Gastroesophageal sphincter (tissue), 4 donors: ENCODE results near the gene RALY. TPM values are rescaled to one million over a fixed set of nuclear protein-coding genes. Genes with fewer than 3 reads are reported as not detected.

Experiments
- ATAC-seq: fragments of 150-250 bp; one replicate; pipeline ENCODE4 v1.9.1; 2016; ENCODE audit warnings: mild to moderate bottlenecking, moderate library complexity
- H3K27ac ChIP-seq, 4 donors: fragments of 200-600 bp; sonication (generic) in 3 of 4; 1 replicate in 3 of 4; 2 replicates in 1 of 4; pipeline ENCODE4 v1.5.1; 2016 to 2019
- H3K27me3 ChIP-seq: fragments of 200-600 bp; sonication (generic); one replicate; pipeline ENCODE4 v1.5.1; 2019
- H3K36me3 ChIP-seq, 2 donors: fragments of 200-600 bp; sonication (generic); one replicate each; pipeline ENCODE4 v1.5.1; 2019; ENCODE audit warnings: control low read depth in 1 of 2
- H3K4me1 ChIP-seq, 3 donors: fragments of 200-600 bp; sonication (generic); 1 replicate in 2 of 3; 2 replicates in 1 of 3; pipeline ENCODE4 v1.5.1; 2016 to 2019; ENCODE audit warnings: control low read depth in 2 of 3
- H3K4me3 ChIP-seq, 2 donors: fragments of 200-600 bp; sonication (generic); one replicate each; pipeline ENCODE4 v1.5.1; 2019; ENCODE audit warnings: mild to moderate bottlenecking in 1 of 2, moderate library complexity in 1 of 2
- H3K9me3 ChIP-seq, 3 donors: fragments of 200-600 bp; sonication (generic); one replicate each; pipeline ENCODE4 v1.5.1; 2017 to 2019; ENCODE audit warnings: control low read depth in 2 of 3
- CTCF ChIP-seq, 4 experiments: fragments of 200-600 bp in 2 of 4; fragments of 450-650 bp in 2 of 4; sonication (generic) in 1 of 4; IDR thresholded peaks; one replicate each; pipeline ENCODE4 v1.5.1; 2017 to 2019; ENCODE audit warnings: antibody characterized with exemption in 4 of 4, mild to moderate bottlenecking in 2 of 4, moderate library complexity in 2 of 4
- EP300 ChIP-seq: sonication (generic); formaldehyde crosslinking; IDR thresholded peaks from one replicate; pipeline ENCODE4 v1.6.1; 2017; ENCODE audit warnings: antibody characterized with exemption, mild to moderate bottlenecking
- POLR2A ChIP-seq, 2 donors: fragments of 450-650 bp; IDR thresholded peaks; one replicate each; pipeline ENCODE4 v1.6.1; 2017; ENCODE audit warnings: antibody characterized with exemption in 2 of 2, mild to moderate bottlenecking in 2 of 2, moderate library complexity in 1 of 2
- POLR2AphosphoS5 ChIP-seq: sonication (generic); formaldehyde crosslinking; IDR thresholded peaks from one replicate; pipeline ENCODE4 v1.6.1; 2017; ENCODE audit warnings: antibody characterized with exemption
- WGBS, 2 donors: methylation state at CpG; one replicate each; pipeline ENCODE4 v1.1.5; 2018; ENCODE audit warnings: low coverage in 1 of 2; 5-methylcytosine and 5-hydroxymethylcytosine counted together
- total RNA-seq, 4 donors: library from RNA; depleted of rRNA; stranded (reverse); fragments of >200 nt; gene quantifications; one replicate each; pipeline ENCODE4 v1.1.0, GENCODE V29; 2016

Gene RALY
- total RNA-seq, 4 donors from 2014 or later = 76.6 to 124 (median 98.8) TPM

GRCh38 chr20:34088305-34089174, 94.8 kb downstream of the RALY start:
- Histone ChIP-seq H3K4me1 (peaks cover 0 to 7% (median under 1%) of the 10 kb centered on the region in 3 donors), H3K36me3 (peaks cover 3 to 96% of the 10 kb centered on the region in 2 donors)

GRCh38 chr20:34089175-34089479, 95.4 kb downstream of the RALY start:
- no peak for ATAC-seq
- TF ChIP-seq POLR2AphosphoS5 (no peak), EP300 (no peak), CTCF (IDR thresholded peaks at IDR 0.05) (no peak), POLR2A (IDR thresholded peaks at IDR 0.05) (no peak)
- Histone ChIP-seq H3K27ac (no peak overlapping the region), H3K4me1 (peaks cover 0 to under 1% (median 0%) of the 10 kb centered on the region in 3 donors), H3K9me3 (no peaks in the 10 kb centered on the region), H3K36me3 (peaks cover 4 to 98% of the 10 kb centered on the region in 2 donors), H3K27me3 (no peaks in the 10 kb centered on the region), H3K4me3 (no peak overlapping the region)
- WGBS, 2 donors = 74 to 88% methylated on average over 2 to 3 of the region's 5 CpGs

More at GRCh38 chr20:34088305-34089174, 94.8 kb downstream of the RALY start:
- no peak for ATAC-seq
- 56 to 85% methylated on average over 5 to 15 of the region's 15 CpGs for WGBS, 2 donors
- Histone ChIP-seq H3K27ac (no peak overlapping the region), H3K27me3 (no peaks in the 10 kb centered on the region), H3K9me3 (no peaks in the 10 kb centered on the region), H3K4me3 (no peak overlapping the region)
- TF ChIP-seq EP300 (no peak), POLR2AphosphoS5 (no peak), POLR2A (IDR thresholded peaks at IDR 0.05) (no peak), CTCF (IDR thresholded peaks at IDR 0.05) (no peak)

GRCh38 chr20:34089655-34090345, 96.1 kb downstream of the RALY start:
- peaks cover 8 to 100% of the 10 kb centered on the region in 2 donors for H3K36me3 ChIP-seq
- H3K27me3 ChIP-seq = no peaks in the 10 kb centered on the region
- no peak overlapping the region for H3K27ac ChIP-seq
- no peaks in the 10 kb centered on the region for H3K9me3 ChIP-seq
- H3K4me1 ChIP-seq = no peaks in the 10 kb centered on the region
- no peak overlapping the region for H3K4me3 ChIP-seq
- no peak for TF ChIP-seq POLR2AphosphoS5
- TF ChIP-seq EP300 = no peak
- no peak for TF ChIP-seq POLR2A (IDR thresholded peaks at IDR 0.05)
- TF ChIP-seq CTCF (IDR thresholded peaks at IDR 0.05) = no peak
- no peak for ATAC-seq
- 86% methylated on average over 12 of the region's 13 CpGs; no CpG with 5 or more reads in 1 of the 2 donors for WGBS, 2 donors

- no peaks in the 10 kb centered on the region for H3K27me3 ChIP-seq
- no peak for ATAC-seq
- 100% methylated on average over 1 to 2 of the region's 2 CpGs for WGBS, 2 donors
- no peaks in the 10 kb centered on the region for H3K9me3 ChIP-seq
- no peak overlapping the region for H3K4me3 ChIP-seq
- H3K36me3 ChIP-seq = peaks cover 8 to 100% of the 10 kb centered on the region in 2 donors
- no peaks in the 10 kb centered on the region for H3K4me1 ChIP-seq
- no peak overlapping the region for H3K27ac ChIP-seq
- TF ChIP-seq POLR2A (IDR thresholded peaks at IDR 0.05) (no peak), POLR2AphosphoS5 (no peak), CTCF (IDR thresholded peaks at IDR 0.05) (no peak), EP300 (no peak)
Measured at GRCh38 chr20:34090645-34091044, 96.9 kb downstream of the RALY start.
